Ishikawa (cell line): ENCODE results near the gene ARF6.

ENCODE experiments used
- EP300 ChIP-seq: IDR thresholded peaks from 2 replicates; pipeline ENCODE4 v1.6.1; 2012; ENCODE audit warnings: borderline replicate concordance
- FOXM1 ChIP-seq: IDR thresholded peaks from 2 replicates; pipeline ENCODE4 v1.6.1; 2012; ENCODE audit warnings: low read depth, borderline replicate concordance
- TAF1 ChIP-seq: IDR thresholded peaks from 2 replicates; pipeline ENCODE4 v1.6.1; 2012; ENCODE audit warnings: low read depth, mild to moderate bottlenecking
- TCF12 ChIP-seq: IDR thresholded peaks from 2 replicates; pipeline ENCODE4 v1.6.1; 2012; ENCODE audit warnings: low read depth
- ZBTB7A ChIP-seq: IDR thresholded peaks from 2 replicates; pipeline ENCODE4 v1.6.1; 2012; ENCODE audit warnings: low read depth
- TF ChIP-seq, protein P1 (sequence below): IDR thresholded peaks from 2 replicates; pipeline ENCODE4 v1.6.1; 2012
- TF ChIP-seq, protein P2 (sequence below): IDR thresholded peaks from 2 replicates; pipeline ENCODE4 v1.6.1; 2012

DNA sequence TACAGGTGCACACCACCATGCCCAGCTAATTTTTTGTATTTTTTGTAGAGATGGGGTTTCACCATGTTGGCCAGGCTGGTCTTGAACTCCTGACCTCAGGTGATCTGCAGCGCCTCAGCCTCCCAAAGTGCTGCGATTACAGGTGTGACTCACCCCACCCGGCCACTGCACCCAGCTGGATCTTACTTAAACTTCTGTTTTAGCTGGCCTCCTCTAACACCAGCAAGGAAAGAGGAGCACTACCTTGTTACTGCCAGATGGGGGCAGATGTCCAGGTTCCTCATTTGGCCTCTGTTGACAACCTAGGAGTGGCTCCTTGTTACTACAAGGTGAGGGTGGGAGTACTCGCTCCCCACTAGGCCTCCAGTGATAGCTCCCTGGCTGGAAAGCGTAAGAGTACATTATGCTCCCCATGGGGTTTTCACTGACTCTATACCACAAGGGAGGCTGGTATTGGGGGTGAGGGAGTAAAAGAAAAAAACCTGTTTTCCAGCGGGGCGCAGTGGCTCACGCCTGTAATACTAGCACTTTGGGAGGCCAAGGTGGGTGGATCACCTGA, 13.2 kb upstream of the ARF6 start:
- TF ChIP-seq TAF1 (no peak), ZBTB7A (no peak), FOXM1 (no peak), EP300 (no peak), TCF12 (no peak)
- TF ChIP-seq, protein P1, sequence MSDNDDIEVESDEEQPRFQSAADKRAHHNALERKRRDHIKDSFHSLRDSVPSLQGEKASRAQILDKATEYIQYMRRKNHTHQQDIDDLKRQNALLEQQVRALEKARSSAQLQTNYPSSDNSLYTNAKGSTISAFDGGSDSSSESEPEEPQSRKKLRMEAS, result no peak
- TF ChIP-seq, protein P2, sequence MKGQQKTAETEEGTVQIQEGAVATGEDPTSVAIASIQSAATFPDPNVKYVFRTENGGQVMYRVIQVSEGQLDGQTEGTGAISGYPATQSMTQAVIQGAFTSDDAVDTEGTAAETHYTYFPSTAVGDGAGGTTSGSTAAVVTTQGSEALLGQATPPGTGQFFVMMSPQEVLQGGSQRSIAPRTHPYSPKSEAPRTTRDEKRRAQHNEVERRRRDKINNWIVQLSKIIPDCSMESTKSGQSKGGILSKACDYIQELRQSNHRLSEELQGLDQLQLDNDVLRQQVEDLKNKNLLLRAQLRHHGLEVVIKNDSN, result no peak
